Activated B cell treated with CpG ODN at 0.5 μM for 24 hours (primary cell): ENCODE measurements around the gene MIS18A. TPM values are rescaled to one million over a fixed set of nuclear protein-coding genes. Genes with fewer than 3 reads are reported as not detected.

Experiments used
- ATAC-seq: fragments of 200-7000 bp; cut with Tn5 transposase; one replicate; pipeline ENCODE4 v1.10.0; 2021; ENCODE audit warnings: low read depth, mild to moderate bottlenecking, moderate library complexity
- CTCF ChIA-PET: fragments of 350-600 bp; sonication (Branson Sonifier 250); formaldehyde crosslinking; loops from one replicate; lab custom pipeline; 2021; ENCODE audit warnings: antibody characterized with exemption; lab: Charles Lee
- POLR2A ChIA-PET: fragments of 350-600 bp; sonication (Branson Sonifier 250); formaldehyde crosslinking; loops from one replicate; lab custom pipeline; 2021; ENCODE audit warnings: antibody characterized with exemption; lab: Charles Lee
- DNase-seq: peaks from one replicate; pipeline ENCODE4 v3.0.0; 2022
- H3K27ac Mint-ChIP-seq: one replicate; pipeline ENCODE4 v1.8.0; 2020; ENCODE audit warnings: mixed read lengths
- H3K27me3 Mint-ChIP-seq: one replicate; pipeline ENCODE4 v1.8.0; 2021; ENCODE audit warnings: mixed read lengths
- H3K36me3 Mint-ChIP-seq: one replicate; pipeline ENCODE4 v1.8.0; 2021; ENCODE audit warnings: low read depth, mixed read lengths
- H3K4me1 Mint-ChIP-seq: one replicate; pipeline ENCODE4 v1.8.0; 2021; ENCODE audit warnings: mixed read lengths
- H3K4me3 Mint-ChIP-seq: one replicate; pipeline ENCODE4 v1.8.0; 2020; ENCODE audit warnings: mild to moderate bottlenecking, mixed read lengths
- H3K9me3 Mint-ChIP-seq: one replicate; pipeline ENCODE4 v1.8.0; 2020; ENCODE audit warnings: mixed read lengths
- CTCF ChIP-seq: fragments of 200-600 bp; IDR thresholded peaks from one replicate; pipeline ENCODE4 v1.8.0; 2022; ENCODE audit warnings: antibody characterized with exemption, mild to moderate bottlenecking
- intact Hi-C: fragments of 100-400 bp; cut with micrococcal nuclease; formaldehyde crosslinking; loops from one replicate; pipeline ENCODE4 v1.15.1; 2024
- total RNA-seq: library from RNA; stranded (reverse); gene quantifications from 2 replicates; pipeline ENCODE4 v1.2.3, GENCODE V29; 2022

Gene MIS18A
- total RNA-seq, 1 donor from 2014 or later = 7.7 TPM

GRCh38 chr21:32233722-32234301 is 45.0 kb downstream of the MIS18A start:
- intact Hi-C loops = no loop called here
- Mint-ChIP-seq H3K4me3 (no peak overlapping the region), H3K4me1 (no peaks in the 10 kb centered on the region), H3K27me3 (peaks cover 6% of the 10 kb centered on the region), H3K9me3 (peaks cover 5% of the 10 kb centered on the region), H3K27ac (no peak overlapping the region), H3K36me3 (no peaks in the 10 kb centered on the region)
- ATAC-seq = no peak
- ChIA-PET CTCF (no interaction called here), POLR2A (no interaction called here)
- no peak for TF ChIP-seq CTCF
- no peak for DNase-seq

- ChIA-PET CTCF (no interaction called here), POLR2A (no interaction called here)
- Mint-ChIP-seq H3K4me3 (no peak overlapping the region), H3K36me3 (no peaks in the 10 kb centered on the region), H3K27ac (no peak overlapping the region), H3K9me3 (peaks cover 2% of the 10 kb centered on the region), H3K4me1 (no peaks in the 10 kb centered on the region), H3K27me3 (peaks cover 3% of the 10 kb centered on the region)
- no peak for TF ChIP-seq CTCF
- ATAC-seq = no peak
- intact Hi-C loops = no loop called here
- no peak for DNase-seq
Measured at GRCh38 chr21:32233055-32233546, 45.7 kb downstream of the MIS18A start.

GRCh38 chr21:32226444-32226843 is 52.4 kb downstream of the MIS18A start:
- Mint-ChIP-seq H3K4me3 (no peak overlapping the region), H3K4me1 (no peaks in the 10 kb centered on the region), H3K36me3 (no peaks in the 10 kb centered on the region), H3K27ac (no peak overlapping the region), H3K27me3 (no peaks in the 10 kb centered on the region), H3K9me3 (peaks cover 9% of the 10 kb centered on the region)
- ChIA-PET POLR2A (no interaction called here), CTCF (no interaction called here)
- DNase-seq (no peak), ATAC-seq (no peak)
- TF ChIP-seq CTCF = no peak
- intact Hi-C loops = no loop called here

Other genes starting within 250 kb of the MIS18A start
- gene MRAP, start 19.8 kb upstream of the MIS18A start, total RNA-seq = not detected in 2 replicates
- 18.1 and 22.2 TPM in 2 replicates for gene URB1, start 114.0 kb upstream of the MIS18A start, total RNA-seq
- 0.20 and 0.38 TPM in 2 replicates for gene EVA1C, start 133.7 kb upstream of the MIS18A start, total RNA-seq